NCI-H460 (cell line): ENCODE measurements around the gene VPS36. TPM values are rescaled to one million over a fixed set of nuclear protein-coding genes. Genes with fewer than 3 reads are reported as not detected.
A peak's percentile ranks its signal among the peaks of the same experiment; 100 is the strongest.
"Not testable (repeated sequence)": the region's sequence is repeated elsewhere in the genome, so short reads cannot be mapped to it uniquely, and the experiment has no call there.

Experiments used
- DNase-seq: peaks from one replicate; pipeline ENCODE4 v3.0.0-alpha.2; 2016; ENCODE audit warnings: low read depth; ENCODE audit errors: extremely low read depth
- polyA plus RNA-seq: library from polyadenylated mRNA; depleted of rRNA; stranded (reverse); fragments of >200 nt; gene quantifications from 2 replicates; pipeline ENCODE4 v1.2.3, GENCODE V29; 2014; cell fraction: nucleus; rRNA removed
- total RNA-seq: library from RNA; depleted of rRNA; stranded (reverse); fragments of >200 nt; shearing (Covaris generic); gene quantifications from 2 replicates; pipeline ENCODE4 v1.2.3, GENCODE V29; 2014; rRNA removed

The VPS36 gene
- total RNA-seq: 28.4 and 35.3 TPM in 2 replicates
- polyA plus RNA-seq: 47.1 and 91.5 TPM in 2 replicates

- DNase-seq: peak; percentile 87
Measured at GRCh38 chr13:52450012-52450792, at the start of gene VPS36. Gene VPS36 (minus strand): TSS chr13:52450634. CDS start chr13:52450594, 40 bp downstream.

GRCh38 chr13:52497979-52498378, 47.5 kb upstream of the VPS36 start:
- DNase-seq: not testable (repeated sequence)

GRCh38 chr13:52494241-52494640, 43.8 kb upstream of the VPS36 start:
- not testable (repeated sequence) for DNase-seq

- not testable (repeated sequence) for DNase-seq
Measured at GRCh38 chr13:52491015-52491414, 40.6 kb upstream of the VPS36 start.

- not testable (repeated sequence) for DNase-seq
Measured at GRCh38 chr13:52488763-52489162, 38.3 kb upstream of the VPS36 start.

GRCh38 chr13:52487078-52487477, 36.6 kb upstream of the VPS36 start:
- not testable (repeated sequence) for DNase-seq

GRCh38 chr13:52480677-52481428, 30.4 kb upstream of the VPS36 start:
- not testable (repeated sequence) for DNase-seq

- not testable (repeated sequence) for DNase-seq
Measured at GRCh38 chr13:52468487-52468886, 18.1 kb upstream of the VPS36 start.

- no peak for DNase-seq
Measured at GRCh38 chr13:52463526-52463925, 13.1 kb upstream of the VPS36 start.

GRCh38 chr13:52461265-52461664, 10.8 kb upstream of the VPS36 start:
- no peak for DNase-seq

- DNase-seq: no peak
Measured at GRCh38 chr13:52459668-52460067, 9.2 kb upstream of the VPS36 start.

GRCh38 chr13:52455677-52456041, 5.2 kb upstream of the VPS36 start:
- DNase-seq: peak; percentile 43

GRCh38 chr13:52454820-52455676, 4.6 kb upstream of the VPS36 start, which contains the start of gene CKAP2:
Gene CKAP2 (plus strand): TSS chr13:52455478. CDS start chr13:52455557, 79 bp downstream.
- DNase-seq: peak; percentile 90

GRCh38 chr13:52454459-52454819, 4.0 kb upstream of the VPS36 start:
- DNase-seq: no peak

GRCh38 chr13:52452470-52452869, 2.0 kb upstream of the VPS36 start:
- no peak for DNase-seq

GRCh38 chr13:52451135-52451804, 836 bp upstream of the VPS36 start:
- no peak for DNase-seq

GRCh38 chr13:52450793-52451116, 321 bp upstream of the VPS36 start:
- no peak for DNase-seq

GRCh38 chr13:52449331-52450011, 963 bp downstream of the VPS36 start:
- DNase-seq: no peak

GRCh38 chr13:52447815-52448552, 2.5 kb downstream of the VPS36 start:
- no peak for DNase-seq
